NB4 (cell line): ENCODE measurements around the gene ZNF275.
"Not testable (repeated sequence)": the region's sequence is repeated elsewhere in the genome, so short reads cannot be mapped to it uniquely, and the experiment has no call there.

Experiments used
- POLR2A ChIP-seq: IDR thresholded peaks from 2 replicates; pipeline ENCODE4 v1.6.1; 2011; ENCODE audit warnings: mild to moderate bottlenecking; ENCODE audit not compliant: insufficient read length; ENCODE audit errors: extremely low read depth
- TF ChIP-seq, protein P1 (sequence below): IDR thresholded peaks from one replicate; pipeline ENCODE4 v1.5.1; 2012; ENCODE audit warnings: low read depth, low read length

GRCh38 chrX:153320047-153320443, 13.9 kb upstream of the ZNF275 start:
- not testable (repeated sequence) for TF ChIP-seq POLR2A
- TF ChIP-seq, protein P1, sequence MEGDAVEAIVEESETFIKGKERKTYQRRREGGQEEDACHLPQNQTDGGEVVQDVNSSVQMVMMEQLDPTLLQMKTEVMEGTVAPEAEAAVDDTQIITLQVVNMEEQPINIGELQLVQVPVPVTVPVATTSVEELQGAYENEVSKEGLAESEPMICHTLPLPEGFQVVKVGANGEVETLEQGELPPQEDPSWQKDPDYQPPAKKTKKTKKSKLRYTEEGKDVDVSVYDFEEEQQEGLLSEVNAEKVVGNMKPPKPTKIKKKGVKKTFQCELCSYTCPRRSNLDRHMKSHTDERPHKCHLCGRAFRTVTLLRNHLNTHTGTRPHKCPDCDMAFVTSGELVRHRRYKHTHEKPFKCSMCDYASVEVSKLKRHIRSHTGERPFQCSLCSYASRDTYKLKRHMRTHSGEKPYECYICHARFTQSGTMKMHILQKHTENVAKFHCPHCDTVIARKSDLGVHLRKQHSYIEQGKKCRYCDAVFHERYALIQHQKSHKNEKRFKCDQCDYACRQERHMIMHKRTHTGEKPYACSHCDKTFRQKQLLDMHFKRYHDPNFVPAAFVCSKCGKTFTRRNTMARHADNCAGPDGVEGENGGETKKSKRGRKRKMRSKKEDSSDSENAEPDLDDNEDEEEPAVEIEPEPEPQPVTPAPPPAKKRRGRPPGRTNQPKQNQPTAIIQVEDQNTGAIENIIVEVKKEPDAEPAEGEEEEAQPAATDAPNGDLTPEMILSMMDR: not testable (repeated sequence)
